Neuronal stem cell (in vitro differentiated cells): Measurements from ENCODE around the gene STT3B.

Experiments
- DNase-seq: peaks from one replicate; pipeline ENCODE4 v3.0.0-alpha.2; 2013; ENCODE audit warnings: low spot score
- H2AFZ ChIP-seq: one replicate; pipeline ENCODE4 v1.6.1; 2013; ENCODE audit warnings: mild to moderate bottlenecking, low read length, inconsistent platforms
- H2AK5ac ChIP-seq: 2 replicates; pipeline ENCODE4 v1.6.1; 2013; ENCODE audit warnings: low read depth, mild to moderate bottlenecking, inconsistent platforms, low read length, moderate library complexity, mixed read lengths
- H2BK120ac ChIP-seq: 2 replicates; pipeline ENCODE4 v1.6.1; 2013; ENCODE audit warnings: low read depth, mild to moderate bottlenecking, inconsistent platforms, low read length, moderate library complexity, mixed read lengths
- H2BK12ac ChIP-seq: one replicate; pipeline ENCODE4 v1.6.1; 2013; ENCODE audit warnings: low read length, inconsistent platforms
- H2BK15ac ChIP-seq: 2 replicates; pipeline ENCODE4 v1.6.1; 2013; ENCODE audit warnings: mild to moderate bottlenecking, low read length, inconsistent platforms, mixed read lengths
- H2BK5ac ChIP-seq: one replicate; pipeline ENCODE4 v1.6.1; 2013; ENCODE audit warnings: inconsistent platforms, mild to moderate bottlenecking, low read length, moderate library complexity
- H3K14ac ChIP-seq: one replicate; pipeline ENCODE4 v1.6.1; 2013; ENCODE audit warnings: low read length, inconsistent platforms
- H3K18ac ChIP-seq: 2 replicates; pipeline ENCODE4 v1.6.1; 2013; ENCODE audit warnings: low read length, inconsistent platforms
- H3K23ac ChIP-seq: 2 replicates; pipeline ENCODE4 v1.6.1; 2013; ENCODE audit warnings: low read depth, mild to moderate bottlenecking, mixed read lengths, low read length, inconsistent platforms; ENCODE audit not compliant: poor library complexity
- H3K27ac ChIP-seq: replicated peaks from 3 replicates; pipeline ENCODE4 v1.5.1; 2013; ENCODE audit warnings: low read length, inconsistent platforms
- H3K27me3 ChIP-seq, 3 experiments: 2 replicates each; pipeline ENCODE4 v1.6.1; 2013; ENCODE audit warnings: low read length in 3 of 3, mild to moderate bottlenecking in 2 of 3, inconsistent platforms in 1 of 3, low read depth in 1 of 3, mixed read lengths in 1 of 3, moderate library complexity in 1 of 3; ENCODE audit not compliant: control insufficient read depth in 3 of 3, insufficient read depth in 3 of 3
- H3K36me3 ChIP-seq, 2 donors: replicated peaks in 1 of 2; 2 replicates each; pipeline ENCODE4 v1.6.1; 2013; ENCODE audit warnings: low read length in 2 of 2; ENCODE audit not compliant: control insufficient read depth in 2 of 2, insufficient read depth in 2 of 2
- H3K4ac ChIP-seq: 2 replicates; pipeline ENCODE4 v1.6.1; 2013; ENCODE audit warnings: inconsistent platforms, mild to moderate bottlenecking, low read length, moderate library complexity
- H3K4me1 ChIP-seq, 2 donors: 1 replicate in 1 of 2; 2 replicates in 1 of 2; pipeline ENCODE4 v1.6.1; 2013; ENCODE audit warnings: low read length in 2 of 2, low read depth in 1 of 2; ENCODE audit not compliant: control insufficient read depth in 2 of 2, insufficient read depth in 1 of 2
- H3K4me2 ChIP-seq: one replicate; pipeline ENCODE4 v1.6.1; 2013; ENCODE audit warnings: mild to moderate bottlenecking, low read length, inconsistent platforms; ENCODE audit not compliant: insufficient read depth, poor library complexity, severe bottlenecking
- H3K4me3 ChIP-seq, 2 donors: 2 replicates each; pipeline ENCODE4 v1.5.1; 2013; ENCODE audit warnings: low read length in 2 of 2, mild to moderate bottlenecking in 2 of 2, inconsistent platforms in 1 of 2, moderate library complexity in 1 of 2
- H3K79me1 ChIP-seq: one replicate; pipeline ENCODE4 v1.6.1; 2013; ENCODE audit warnings: low read depth, mild to moderate bottlenecking, inconsistent platforms, low read length, moderate library complexity
- H3K9ac ChIP-seq: one replicate; pipeline ENCODE4 v1.6.1; 2013; ENCODE audit warnings: mild to moderate bottlenecking, low read depth, low read length, inconsistent platforms; ENCODE audit not compliant: poor library complexity
- H3K9me3 ChIP-seq, 2 donors: replicated peaks in 1 of 2; 2 replicates each; pipeline versions ENCODE3 to v1.6.1; 2013; ENCODE audit warnings: low read length in 2 of 2, mild to moderate bottlenecking in 2 of 2, inconsistent platforms in 1 of 2, low read depth in 1 of 2, mixed read lengths in 1 of 2, moderate library complexity in 1 of 2; ENCODE audit not compliant: control insufficient read depth in 2 of 2, insufficient read depth in 1 of 2
- H4K8ac ChIP-seq: one replicate; pipeline ENCODE4 v1.6.1; 2013; ENCODE audit warnings: low read depth, mild to moderate bottlenecking, inconsistent platforms, low read length, moderate library complexity
- H4K91ac ChIP-seq: one replicate; pipeline ENCODE4 v1.6.1; 2013; ENCODE audit warnings: low read length, low read depth, mild to moderate bottlenecking, inconsistent platforms; ENCODE audit not compliant: poor library complexity
- WGBS, 2 donors: extraction: QIAGEN DNeasy Blood & Tissue Kit; methylation state at CpG; one replicate each; pipeline ENCODE4 v1.1.7; 2013; ENCODE audit warnings: missing lambda C conversion rate in 2 of 2, mixed read lengths in 1 of 2; ENCODE audit not compliant: insufficient read length in 2 of 2, insufficient replicate concordance in 1 of 2; ENCODE audit errors: extremely low coverage in 2 of 2; 5-methylcytosine and 5-hydroxymethylcytosine counted together

Gene STT3B

DNA sequence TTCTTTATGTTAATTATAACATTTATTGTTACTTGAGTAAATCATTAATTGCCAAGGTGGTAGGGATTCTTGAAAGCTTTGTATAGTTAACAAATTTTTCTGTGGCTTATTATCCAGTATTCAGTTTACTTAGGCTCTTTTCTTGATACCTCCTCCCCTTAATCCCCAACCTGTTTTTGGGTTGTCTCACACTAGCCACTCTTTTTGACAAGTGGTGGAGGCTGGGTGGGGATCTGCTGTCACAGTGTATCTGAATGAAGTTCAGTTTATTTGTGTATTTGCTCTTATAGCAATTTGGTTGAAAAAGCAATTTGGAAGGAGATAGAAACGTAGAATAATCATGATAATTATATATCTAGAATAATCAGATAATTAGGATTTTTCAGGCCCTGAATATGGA, 43.8 kb downstream of the STT3B start:
- no peak for DNase-seq
- Histone ChIP-seq H2BK120ac (no peak overlapping the region), H3K27ac (no peak overlapping the region), H3K36me3 (peaks cover 3 to 54% of the 10 kb centered on the region in 2 donors), H3K23ac (no peak overlapping the region), H3K27me3 (no peaks in the 10 kb centered on the region), H3K14ac (no peak overlapping the region), H3K4me2 (no peak overlapping the region), H3K4ac (no peak overlapping the region), H3K4me1 (peaks cover 0 to 2% of the 10 kb centered on the region in 2 donors), H2BK12ac (no peak overlapping the region), H3K9me3 (peaks cover 0 to 17% of the 10 kb centered on the region in 2 donors), H4K8ac (no peak overlapping the region), H3K79me1 (peaks cover 2% of the 10 kb centered on the region), H2BK5ac (no peak overlapping the region), H3K18ac (no peak overlapping the region), H3K9ac (no peak overlapping the region), H2AFZ (no peak overlapping the region), H4K91ac (no peak overlapping the region), H3K4me3 (no peak overlapping the region), H2BK15ac (no peak overlapping the region), H2AK5ac (no peak overlapping the region)
- WGBS, 2 donors = no CpG with 5 or more reads among the region's 1 CpG

GRCh38 chr3:31577232-31577631, 44.5 kb downstream of the STT3B start:
- Histone ChIP-seq H4K91ac (no peak overlapping the region), H3K9ac (no peak overlapping the region), H3K4me2 (no peak overlapping the region), H3K36me3 (peaks cover 3 to 59% of the 10 kb centered on the region in 2 donors), H3K27me3 (no peaks in the 10 kb centered on the region), H2BK5ac (no peak overlapping the region), H2AK5ac (no peak overlapping the region), H3K14ac (no peak overlapping the region), H3K18ac (no peak overlapping the region), H3K27ac (no peak overlapping the region), H2BK15ac (no peak overlapping the region), H2BK12ac (no peak overlapping the region), H3K4me3 (no peak overlapping the region), H3K79me1 (peaks cover 2% of the 10 kb centered on the region), H4K8ac (no peak overlapping the region), H3K9me3 (peaks cover 0 to 22% of the 10 kb centered on the region in 2 donors), H3K23ac (no peak overlapping the region), H3K4me1 (peaks cover 0 to 2% of the 10 kb centered on the region in 2 donors), H3K4ac (no peak overlapping the region), H2AFZ (no peak overlapping the region), H2BK120ac (no peak overlapping the region)
- DNase-seq = no peak

- Histone ChIP-seq H3K18ac (no peak overlapping the region), H3K4me3 (no peak overlapping the region), H4K8ac (no peak overlapping the region), H3K23ac (no peak overlapping the region), H2BK12ac (no peak overlapping the region), H3K9ac (no peak overlapping the region), H2BK5ac (no peak overlapping the region), H3K14ac (no peak overlapping the region), H2AK5ac (no peak overlapping the region), H3K36me3 (peaks cover 3 to 85% of the 10 kb centered on the region in 2 donors), H4K91ac (no peak overlapping the region), H2AFZ (no peak overlapping the region), H3K4me2 (no peak overlapping the region), H3K4ac (no peak overlapping the region), H3K79me1 (peaks cover 2% of the 10 kb centered on the region), H3K9me3 (peaks cover 0 to 46% of the 10 kb centered on the region in 2 donors), H3K27me3 (no peaks in the 10 kb centered on the region), H3K27ac (no peak overlapping the region), H2BK120ac (no peak overlapping the region), H3K4me1 (no peaks in the 10 kb centered on the region), H2BK15ac (no peak overlapping the region)
- DNase-seq = no peak
- no CpG with 5 or more reads among the region's 7 CpGs for WGBS, 2 donors
These were observed 47.1 kb downstream of the STT3B start for GRCh38 chr3:31579828-31580227.

GRCh38 chr3:31580645-31581044, 47.9 kb downstream of the STT3B start:
- H2AK5ac ChIP-seq = no peak overlapping the region
- H3K4me1 ChIP-seq = no peaks in the 10 kb centered on the region
- H2AFZ ChIP-seq = no peak overlapping the region
- H3K14ac ChIP-seq = no peak overlapping the region
- DNase-seq = no peak
- no peaks in the 10 kb centered on the region for H3K27me3 ChIP-seq
- H2BK15ac ChIP-seq = no peak overlapping the region
- no peak overlapping the region for H3K4me2 ChIP-seq
- WGBS, 2 donors = no CpG with 5 or more reads among the region's 2 CpGs
- H3K4me3 ChIP-seq = no peak overlapping the region
- no peak overlapping the region for H2BK120ac ChIP-seq
- H3K79me1 ChIP-seq = peaks cover 2% of the 10 kb centered on the region
- H2BK12ac ChIP-seq = no peak overlapping the region
- H3K4ac ChIP-seq = no peak overlapping the region
- peaks cover 3 to 93% of the 10 kb centered on the region in 2 donors for H3K36me3 ChIP-seq
- H3K27ac ChIP-seq = no peak overlapping the region
- no peak overlapping the region for H4K8ac ChIP-seq
- no peak overlapping the region for H3K9ac ChIP-seq
- H4K91ac ChIP-seq = no peak overlapping the region
- no peak overlapping the region for H2BK5ac ChIP-seq
- no peak overlapping the region for H3K23ac ChIP-seq
- H3K9me3 ChIP-seq = peaks cover 0 to 49% of the 10 kb centered on the region in 2 donors
- H3K18ac ChIP-seq = no peak overlapping the region
